HL-60 (cell line): ENCODE data around the gene TMED4.

ENCODE experiments used
- GABPA ChIP-seq: IDR thresholded peaks from 2 replicates; pipeline ENCODE4 v1.6.1; 2012; ENCODE audit warnings: low read depth
- TF ChIP-seq, protein P1 (sequence below): IDR thresholded peaks from one replicate; pipeline ENCODE4 v1.5.1; 2011; ENCODE audit warnings: low read length, control low read depth, inconsistent platforms; ENCODE audit not compliant: insufficient read depth

DNA sequence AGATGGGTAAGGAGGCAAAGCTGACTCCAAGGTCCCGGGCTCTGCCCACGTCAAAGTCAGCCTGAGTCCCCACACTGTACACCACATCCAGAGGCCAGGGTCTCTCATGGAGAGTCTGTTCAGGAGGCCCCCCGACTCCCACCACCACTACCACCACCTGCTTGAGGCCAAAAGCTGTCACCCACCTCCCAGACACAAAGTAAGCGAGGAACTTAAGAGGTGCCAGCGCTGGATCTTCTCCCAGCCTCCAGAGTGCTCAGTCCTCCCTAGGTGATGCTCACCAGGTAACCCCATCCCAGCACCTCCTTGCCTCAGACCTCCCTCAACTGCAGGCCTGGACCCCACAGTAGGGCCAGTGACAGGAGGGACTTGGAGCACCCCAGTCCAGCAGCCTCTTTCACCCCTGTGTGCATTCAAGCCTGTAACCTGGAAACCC is 41.4 kb downstream of the TMED4 start:
- TF ChIP-seq, protein P1, sequence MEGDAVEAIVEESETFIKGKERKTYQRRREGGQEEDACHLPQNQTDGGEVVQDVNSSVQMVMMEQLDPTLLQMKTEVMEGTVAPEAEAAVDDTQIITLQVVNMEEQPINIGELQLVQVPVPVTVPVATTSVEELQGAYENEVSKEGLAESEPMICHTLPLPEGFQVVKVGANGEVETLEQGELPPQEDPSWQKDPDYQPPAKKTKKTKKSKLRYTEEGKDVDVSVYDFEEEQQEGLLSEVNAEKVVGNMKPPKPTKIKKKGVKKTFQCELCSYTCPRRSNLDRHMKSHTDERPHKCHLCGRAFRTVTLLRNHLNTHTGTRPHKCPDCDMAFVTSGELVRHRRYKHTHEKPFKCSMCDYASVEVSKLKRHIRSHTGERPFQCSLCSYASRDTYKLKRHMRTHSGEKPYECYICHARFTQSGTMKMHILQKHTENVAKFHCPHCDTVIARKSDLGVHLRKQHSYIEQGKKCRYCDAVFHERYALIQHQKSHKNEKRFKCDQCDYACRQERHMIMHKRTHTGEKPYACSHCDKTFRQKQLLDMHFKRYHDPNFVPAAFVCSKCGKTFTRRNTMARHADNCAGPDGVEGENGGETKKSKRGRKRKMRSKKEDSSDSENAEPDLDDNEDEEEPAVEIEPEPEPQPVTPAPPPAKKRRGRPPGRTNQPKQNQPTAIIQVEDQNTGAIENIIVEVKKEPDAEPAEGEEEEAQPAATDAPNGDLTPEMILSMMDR, result no peak
- TF ChIP-seq GABPA, result no peak
